ENCODE measurements around the gene TTN.

GRCh38 chr2:178542569-178542968 lies 264.7 kb downstream of the TTN start:
- TF ChIP-seq REST (IDR thresholded peaks at IDR 0.05; ENCODE audit: insufficient read depth in 1 of 2, low read depth in 2 of 2, low read length in 1 of 2): no peak
- no peak for TF ChIP-seq SIN3A (IDR thresholded peaks at IDR 0.05; ENCODE audit: borderline replicate concordance, insufficient read depth, low read depth, low read length)
- TF ChIP-seq CTCF (IDR thresholded peaks at IDR 0.05): no peak

Measured in Panc1 (cell line).